Activated naive CD8-positive, alpha-beta T cell treated with anti-CD3 and anti-CD28 coated beads, Interleukin-2, amount 10 ng/mL, durations not matched to agents 7 days and 5 days (primary cell): ENCODE results near the gene AQP9. TPM values are rescaled to one million over a fixed set of nuclear protein-coding genes. Genes with fewer than 3 reads are reported as not detected.
"Not testable (repeated sequence)": the region's sequence is repeated elsewhere in the genome, so short reads cannot be mapped to it uniquely, and the experiment has no call there.

ENCODE experiments used
- ATAC-seq: fragments of 150-1000 bp; cut with Tn5 transposase; one replicate; pipeline ENCODE4 v1.10.0; 2021; ENCODE audit warnings: low read depth, moderate library complexity
- POLR2A ChIA-PET: fragments of 350-600 bp; sonication (Branson Sonifier 250); formaldehyde crosslinking; loops from one replicate; lab custom pipeline; 2021; ENCODE audit warnings: antibody characterized with exemption; lab: Charles Lee
- DNase-seq: peaks from one replicate; pipeline ENCODE4 v3.0.0; 2021
- H3K27ac Mint-ChIP-seq: one replicate; pipeline ENCODE4 v1.8.0; 2022; ENCODE audit warnings: mild to moderate bottlenecking, mixed read lengths
- H3K27me3 Mint-ChIP-seq: one replicate; pipeline ENCODE4 v1.8.0; 2022; ENCODE audit warnings: mild to moderate bottlenecking, moderate library complexity, mixed read lengths
- H3K36me3 Mint-ChIP-seq: one replicate; pipeline ENCODE4 v1.8.0; 2021; ENCODE audit warnings: mild to moderate bottlenecking, mixed read lengths
- H3K4me1 Mint-ChIP-seq: one replicate; pipeline ENCODE4 v1.8.0; 2021; ENCODE audit warnings: mixed read lengths
- H3K4me3 Mint-ChIP-seq: one replicate; pipeline ENCODE4 v1.8.0; 2022; ENCODE audit warnings: mild to moderate bottlenecking, moderate library complexity, mixed read lengths
- H3K9me3 Mint-ChIP-seq: one replicate; pipeline ENCODE4 v1.8.0; 2021; ENCODE audit warnings: mixed read lengths
- total RNA-seq, 2 experiments: library from RNA; stranded (reverse); gene quantifications; one replicate each; pipeline ENCODE4 v1.2.3, GENCODE V29; 2021

The AQP9 gene
- under 1 TPM; 0.20 to 0.30 TPM for total RNA-seq

- POLR2A ChIA-PET = no interaction called here
- Mint-ChIP-seq H3K27ac (no peak within 1 kb of the TSS), H3K4me3 (no peak within 1 kb of the TSS), H3K4me1 (no peaks in the 10 kb centered on the region), H3K36me3 (no peaks in the 10 kb centered on the region), H3K27me3 (peaks cover 16% of the 10 kb centered on the region), H3K9me3 (no peaks in the 10 kb centered on the region)
- no peak for DNase-seq
- ATAC-seq = no peak
These were observed at the start of gene AQP9 for GRCh38 chr15:58138106-58138505. Gene AQP9 (plus strand): TSS chr15:58138381. CDS start chr15:58138566, 185 bp downstream.

- Mint-ChIP-seq H3K36me3 (no peaks in the 10 kb centered on the region), H3K27me3 (peaks cover 36% of the 10 kb centered on the region), H3K4me3 (no peak overlapping the region), H3K9me3 (no peaks in the 10 kb centered on the region), H3K4me1 (no peaks in the 10 kb centered on the region), H3K27ac (no peak overlapping the region)
- ATAC-seq = no peak
- no peak for DNase-seq
- POLR2A ChIA-PET = no interaction called here
These were observed 42.8 kb upstream of the AQP9 start for GRCh38 chr15:58095415-58095814.

- ATAC-seq = no peak
- Mint-ChIP-seq H3K4me1 (no peaks in the 10 kb centered on the region), H3K36me3 (no peaks in the 10 kb centered on the region), H3K27ac (no peak overlapping the region), H3K27me3 (peaks cover 36% of the 10 kb centered on the region), H3K9me3 (no peaks in the 10 kb centered on the region), H3K4me3 (no peak overlapping the region)
- no peak for DNase-seq
- POLR2A ChIA-PET = no interaction called here
These were observed 41.6 kb upstream of the AQP9 start for GRCh38 chr15:58096529-58097084.

- no peak overlapping the region for H3K4me3 Mint-ChIP-seq
- POLR2A ChIA-PET = no interaction called here
- ATAC-seq = no peak
- H3K27me3 Mint-ChIP-seq = peaks cover 49% of the 10 kb centered on the region
- DNase-seq = no peak
- no peaks in the 10 kb centered on the region for H3K9me3 Mint-ChIP-seq
- H3K27ac Mint-ChIP-seq = no peak overlapping the region
- H3K4me1 Mint-ChIP-seq = no peaks in the 10 kb centered on the region
- H3K36me3 Mint-ChIP-seq = no peaks in the 10 kb centered on the region
These were observed 34.7 kb upstream of the AQP9 start for GRCh38 chr15:58103482-58103881.

GRCh38 chr15:58108117-58108516, 30.1 kb upstream of the AQP9 start:
- Mint-ChIP-seq H3K27ac (no peak overlapping the region), H3K4me3 (no peak overlapping the region), H3K36me3 (no peaks in the 10 kb centered on the region), H3K4me1 (no peaks in the 10 kb centered on the region), H3K27me3 (peaks cover 28% of the 10 kb centered on the region), H3K9me3 (no peaks in the 10 kb centered on the region)
- POLR2A ChIA-PET = no interaction called here
- DNase-seq (no peak), ATAC-seq (no peak)

- Mint-ChIP-seq H3K4me3 (no peak overlapping the region), H3K36me3 (no peaks in the 10 kb centered on the region), H3K4me1 (no peaks in the 10 kb centered on the region), H3K27me3 (peaks cover 23% of the 10 kb centered on the region), H3K27ac (no peak overlapping the region), H3K9me3 (no peaks in the 10 kb centered on the region)
- no peak for ATAC-seq
- POLR2A ChIA-PET = no interaction called here
- no peak for DNase-seq
These were observed 28.8 kb upstream of the AQP9 start for GRCh38 chr15:58109419-58109818.

GRCh38 chr15:58110999-58111717, 27.0 kb upstream of the AQP9 start:
- Mint-ChIP-seq H3K27ac (no peak overlapping the region), H3K9me3 (no peaks in the 10 kb centered on the region), H3K4me3 (no peak overlapping the region), H3K4me1 (no peaks in the 10 kb centered on the region), H3K36me3 (no peaks in the 10 kb centered on the region), H3K27me3 (peaks cover 26% of the 10 kb centered on the region)
- no peak for DNase-seq
- no peak for ATAC-seq
- POLR2A ChIA-PET = no interaction called here

GRCh38 chr15:58111718-58112104, 26.5 kb upstream of the AQP9 start:
- no peaks in the 10 kb centered on the region for H3K9me3 Mint-ChIP-seq
- POLR2A ChIA-PET = no interaction called here
- H3K27me3 Mint-ChIP-seq = peaks cover 25% of the 10 kb centered on the region

GRCh38 chr15:58113358-58113757, 24.8 kb upstream of the AQP9 start:
- H3K4me1 Mint-ChIP-seq, H3K36me3 Mint-ChIP-seq, DNase-seq, POLR2A ChIA-PET, H3K9me3 Mint-ChIP-seq, ATAC-seq, H3K27ac Mint-ChIP-seq, H3K4me3 Mint-ChIP-seq: not testable (repeated sequence)
- peaks cover 27% of the 10 kb centered on the region for H3K27me3 Mint-ChIP-seq

More at GRCh38 chr15:58111718-58112104, 26.5 kb upstream of the AQP9 start:
- no peaks in the 10 kb centered on the region for H3K4me1 Mint-ChIP-seq
- H3K36me3 Mint-ChIP-seq = no peaks in the 10 kb centered on the region
- H3K4me3 Mint-ChIP-seq = no peak overlapping the region
- ATAC-seq (no peak), DNase-seq (no peak)
- H3K27ac Mint-ChIP-seq = no peak overlapping the region

GRCh38 chr15:58114388-58114787, 23.8 kb upstream of the AQP9 start:
- POLR2A ChIA-PET = no interaction called here
- no peaks in the 10 kb centered on the region for H3K9me3 Mint-ChIP-seq
- no peaks in the 10 kb centered on the region for H3K4me1 Mint-ChIP-seq
- peaks cover 30% of the 10 kb centered on the region for H3K27me3 Mint-ChIP-seq
- no peak overlapping the region for H3K4me3 Mint-ChIP-seq
- no peak for ATAC-seq
- no peak overlapping the region for H3K27ac Mint-ChIP-seq
- no peak for DNase-seq
- no peaks in the 10 kb centered on the region for H3K36me3 Mint-ChIP-seq

GRCh38 chr15:58114812-58115211, 23.4 kb upstream of the AQP9 start:
- ATAC-seq (no peak), DNase-seq (no peak)
- no peak overlapping the region for H3K27ac Mint-ChIP-seq
- peaks cover 31% of the 10 kb centered on the region for H3K27me3 Mint-ChIP-seq
- H3K9me3 Mint-ChIP-seq = no peaks in the 10 kb centered on the region
- POLR2A ChIA-PET = no interaction called here
- H3K4me1 Mint-ChIP-seq = no peaks in the 10 kb centered on the region
- H3K36me3 Mint-ChIP-seq = no peaks in the 10 kb centered on the region
- H3K4me3 Mint-ChIP-seq = no peak overlapping the region

- POLR2A ChIA-PET = no interaction called here
- H3K4me3 Mint-ChIP-seq = no peak overlapping the region
- H3K9me3 Mint-ChIP-seq = no peaks in the 10 kb centered on the region
- peaks cover 33% of the 10 kb centered on the region for H3K27me3 Mint-ChIP-seq
- no peak overlapping the region for H3K27ac Mint-ChIP-seq
- no peaks in the 10 kb centered on the region for H3K4me1 Mint-ChIP-seq
- H3K36me3 Mint-ChIP-seq = no peaks in the 10 kb centered on the region
- no peak for ATAC-seq
- DNase-seq = no peak
These were observed 22.5 kb upstream of the AQP9 start for GRCh38 chr15:58115692-58116091.

- ATAC-seq = no peak
- Mint-ChIP-seq H3K27ac (no peak overlapping the region), H3K4me1 (no peaks in the 10 kb centered on the region), H3K27me3 (peaks cover 25% of the 10 kb centered on the region), H3K36me3 (no peaks in the 10 kb centered on the region), H3K4me3 (no peak overlapping the region), H3K9me3 (no peaks in the 10 kb centered on the region)
- DNase-seq = no peak
- POLR2A ChIA-PET = no interaction called here
These were observed 20.6 kb upstream of the AQP9 start for GRCh38 chr15:58117619-58118018.

- ATAC-seq (no peak), DNase-seq (no peak)
- H3K9me3 Mint-ChIP-seq = no peaks in the 10 kb centered on the region
- no peak overlapping the region for H3K27ac Mint-ChIP-seq
- no peaks in the 10 kb centered on the region for H3K4me1 Mint-ChIP-seq
- POLR2A ChIA-PET = no interaction called here
- H3K27me3 Mint-ChIP-seq = peaks cover 26% of the 10 kb centered on the region
- no peak overlapping the region for H3K4me3 Mint-ChIP-seq
- no peaks in the 10 kb centered on the region for H3K36me3 Mint-ChIP-seq
These were observed 19.9 kb upstream of the AQP9 start for GRCh38 chr15:58118272-58118671.
